SIG-M5 (cell line): ENCODE results near the gene RAB40B.

ENCODE experiments used
- DNase-seq: peaks from one replicate; lab custom pipeline; 2025; lab: John Stamatoyannopoulos, UW

Gene RAB40B

GRCh38 chr17:82691714-82692113, 6.8 kb downstream of the RAB40B start:
- DNase-seq = no peak

- no peak for DNase-seq
These were observed 7.6 kb downstream of the RAB40B start for GRCh38 chr17:82690786-82691489.

GRCh38 chr17:82689077-82689476, 9.4 kb downstream of the RAB40B start:
- no peak for DNase-seq

GRCh38 chr17:82687871-82688270, 10.6 kb downstream of the RAB40B start:
- no peak for DNase-seq

- no peak for DNase-seq
These were observed 11.1 kb downstream of the RAB40B start for GRCh38 chr17:82687375-82687861.

- no peak for DNase-seq
These were observed 11.9 kb downstream of the RAB40B start for GRCh38 chr17:82686366-82687324.

GRCh38 chr17:82685291-82685690, 13.2 kb downstream of the RAB40B start:
- DNase-seq = no peak

GRCh38 chr17:82684228-82684841, 14.2 kb downstream of the RAB40B start:
- no peak for DNase-seq

GRCh38 chr17:82683534-82683933, 15.0 kb downstream of the RAB40B start:
- no peak for DNase-seq

- no peak for DNase-seq
These were observed 17.0 kb downstream of the RAB40B start for GRCh38 chr17:82681547-82681946.

GRCh38 chr17:82679586-82680465, 18.7 kb downstream of the RAB40B start:
- no peak for DNase-seq

GRCh38 chr17:82678265-82678891, 20.1 kb downstream of the RAB40B start:
- no peak for DNase-seq

GRCh38 chr17:82677353-82677925, 21.1 kb downstream of the RAB40B start:
- no peak for DNase-seq

- DNase-seq = no peak
These were observed 22.8 kb downstream of the RAB40B start for GRCh38 chr17:82675476-82676245.

GRCh38 chr17:82674656-82675475, 23.6 kb downstream of the RAB40B start:
- no peak for DNase-seq

GRCh38 chr17:82670661-82671450, 27.6 kb downstream of the RAB40B start:
- DNase-seq = no peak

GRCh38 chr17:82668631-82669099, 29.8 kb downstream of the RAB40B start:
- DNase-seq = no peak

- DNase-seq = no peak
These were observed 30.4 kb downstream of the RAB40B start for GRCh38 chr17:82668024-82668630.
